ENCODE measurements around the gene SERTM1. TPM values are rescaled to one million over a fixed set of nuclear protein-coding genes. Genes with fewer than 3 reads are reported as not detected.

SERTM1 gene
- total RNA-seq (2014; rRNA removed; shearing (Covaris generic)) (not detected in 2 replicates), polyA plus RNA-seq (2016; fragmentation: Nextera tagmentation; extraction: Ambion mirVana) (not detected in 2 replicates)

- Histone ChIP-seq H3K9me3 (ENCODE audit: low read depth) (no peaks in the 10 kb centered on the region), H3K27me3 (replicated peaks; ENCODE audit: insufficient read depth) (peaks cover 35% of the 10 kb centered on the region), H3K4me1 (ENCODE audit: insufficient read depth) (no peaks in the 10 kb centered on the region), H3K4me2 (ENCODE audit: unreplicated experiment) (no peak within 1 kb of the TSS), H3K36me3 (ENCODE audit: low read depth) (no peaks in the 10 kb centered on the region), H3K9ac (no peak within 1 kb of the TSS), H3K4me3 (no peak within 1 kb of the TSS), H4K20me1 (ENCODE audit: insufficient read depth) (no peaks in the 10 kb centered on the region), H3F3A (ENCODE audit: insufficient read depth) (no peaks in the 10 kb centered on the region), H3K79me2 (ENCODE audit: insufficient read depth) (no peaks in the 10 kb centered on the region), H3K9me2 (ENCODE audit: insufficient read depth) (no peaks in the 10 kb centered on the region), H2AFZ (no peak within 1 kb of the TSS), H3K27ac (no peak within 1 kb of the TSS)
- 3% methylated on average over 48 to 53 of the region's 56 CpGs for WGBS, 2 experiments (ENCODE audit: low coverage in 1 of 2, low lambda C conversion rate in 2 of 2, missing lambda C conversion rate in 2 of 2)
- in situ Hi-C loops (cut with MboI), result no loop called here
- DNase-seq, result peak; percentile 21
- TF ChIP-seq EZH2 (IDR thresholded peaks at IDR 0.05; ENCODE audit: insufficient read depth, poor library complexity, severe bottlenecking), result no peak
- no peak for TF ChIP-seq EZH2phosphoT487 (IDR thresholded peaks at IDR 0.05; ENCODE audit: insufficient read depth, low read depth)
Observed at GRCh38 chr13:36673838-36674326, at the start of gene SERTM1. Gene SERTM1 (plus strand): TSS chr13:36674020. CDS start chr13:36695079, 21,059 bp downstream.

GRCh38 chr13:36628377-36629056 is 45.3 kb upstream of the SERTM1 start:
- no peak for DNase-seq
- Histone ChIP-seq H3K9me3 (ENCODE audit: low read depth) (no peaks in the 10 kb centered on the region), H3F3A (ENCODE audit: insufficient read depth) (no peaks in the 10 kb centered on the region), H3K27me3 (replicated peaks; ENCODE audit: insufficient read depth) (no peaks in the 10 kb centered on the region), H2AFZ (no peak overlapping the region), H3K9ac (no peak overlapping the region), H3K4me2 (ENCODE audit: unreplicated experiment) (no peak overlapping the region), H3K36me3 (ENCODE audit: low read depth) (no peaks in the 10 kb centered on the region), H3K79me2 (ENCODE audit: insufficient read depth) (no peaks in the 10 kb centered on the region), H3K9me2 (ENCODE audit: insufficient read depth) (no peaks in the 10 kb centered on the region), H4K20me1 (ENCODE audit: insufficient read depth) (no peaks in the 10 kb centered on the region), H3K4me1 (ENCODE audit: insufficient read depth) (no peaks in the 10 kb centered on the region), H3K4me3 (no peak overlapping the region), H3K27ac (no peak overlapping the region)
- TF ChIP-seq EZH2phosphoT487 (IDR thresholded peaks at IDR 0.05; ENCODE audit: insufficient read depth, low read depth), result no peak
- TF ChIP-seq EZH2 (IDR thresholded peaks at IDR 0.05; ENCODE audit: insufficient read depth, poor library complexity, severe bottlenecking), result no peak
- in situ Hi-C loops (cut with MboI), result no loop called here
- WGBS, 2 experiments (ENCODE audit: low coverage in 1 of 2, low lambda C conversion rate in 2 of 2, missing lambda C conversion rate in 2 of 2), result 8 to 10% methylated on average over 5 of the region's 5 CpGs

- H3K9me2 ChIP-seq (ENCODE audit: insufficient read depth), result no peaks in the 10 kb centered on the region
- H3K27ac ChIP-seq, result no peak overlapping the region
- no peak for DNase-seq
- TF ChIP-seq EZH2 (IDR thresholded peaks at IDR 0.05; ENCODE audit: insufficient read depth, poor library complexity, severe bottlenecking) (no peak), EZH2phosphoT487 (IDR thresholded peaks at IDR 0.05; ENCODE audit: insufficient read depth, low read depth) (no peak)
- H3K79me2 ChIP-seq (ENCODE audit: insufficient read depth), result no peaks in the 10 kb centered on the region
- no peak overlapping the region for H3K4me2 ChIP-seq (ENCODE audit: unreplicated experiment)
- no peaks in the 10 kb centered on the region for H3K9me3 ChIP-seq (ENCODE audit: low read depth)
- in situ Hi-C loops (cut with MboI), result no loop called here
- WGBS, 2 experiments (ENCODE audit: low coverage in 1 of 2, low lambda C conversion rate in 2 of 2, missing lambda C conversion rate in 2 of 2), result 0% methylated on average over 2 of the region's 2 CpGs
- no peak overlapping the region for H3K4me3 ChIP-seq
- H3F3A ChIP-seq (ENCODE audit: insufficient read depth), result no peaks in the 10 kb centered on the region
- H4K20me1 ChIP-seq (ENCODE audit: insufficient read depth), result no peaks in the 10 kb centered on the region
- no peak overlapping the region for H2AFZ ChIP-seq
- no peak overlapping the region for H3K9ac ChIP-seq
- no peaks in the 10 kb centered on the region for H3K27me3 ChIP-seq (replicated peaks; ENCODE audit: insufficient read depth)
- H3K36me3 ChIP-seq (ENCODE audit: low read depth), result no peaks in the 10 kb centered on the region
- no peaks in the 10 kb centered on the region for H3K4me1 ChIP-seq (ENCODE audit: insufficient read depth)
Observed at GRCh38 chr13:36629057-36629385, 44.8 kb upstream of the SERTM1 start.

GRCh38 chr13:36630181-36630803 is 43.5 kb upstream of the SERTM1 start:
- no peaks in the 10 kb centered on the region for H3F3A ChIP-seq (ENCODE audit: insufficient read depth)
- no peaks in the 10 kb centered on the region for H3K9me3 ChIP-seq (ENCODE audit: low read depth)
- no peak overlapping the region for H3K9ac ChIP-seq
- no peak overlapping the region for H2AFZ ChIP-seq
- no peak overlapping the region for H3K27ac ChIP-seq
- no peaks in the 10 kb centered on the region for H4K20me1 ChIP-seq (ENCODE audit: insufficient read depth)
- no peaks in the 10 kb centered on the region for H3K36me3 ChIP-seq (ENCODE audit: low read depth)
- TF ChIP-seq EZH2 (IDR thresholded peaks at IDR 0.05; ENCODE audit: insufficient read depth, poor library complexity, severe bottlenecking), result no peak
- TF ChIP-seq EZH2phosphoT487 (IDR thresholded peaks at IDR 0.05; ENCODE audit: insufficient read depth, low read depth), result no peak
- no peaks in the 10 kb centered on the region for H3K79me2 ChIP-seq (ENCODE audit: insufficient read depth)
- no peak overlapping the region for H3K4me2 ChIP-seq (ENCODE audit: unreplicated experiment)
- H3K4me1 ChIP-seq (ENCODE audit: insufficient read depth), result no peaks in the 10 kb centered on the region
- no peak overlapping the region for H3K4me3 ChIP-seq
- no peaks in the 10 kb centered on the region for H3K27me3 ChIP-seq (replicated peaks; ENCODE audit: insufficient read depth)
- no peaks in the 10 kb centered on the region for H3K9me2 ChIP-seq (ENCODE audit: insufficient read depth)
- WGBS, 2 experiments (ENCODE audit: low coverage in 1 of 2, low lambda C conversion rate in 2 of 2, missing lambda C conversion rate in 2 of 2), result 65 to 75% methylated on average over 2 of the region's 2 CpGs
- in situ Hi-C loops (cut with MboI), result no loop called here
- no peak for DNase-seq

All from GM23248 (cell line).